Type B pancreatic cell (in vitro differentiated cells): ENCODE results near the gene USP44. TPM values are rescaled to one million over a fixed set of nuclear protein-coding genes. Genes with fewer than 3 reads are reported as not detected.

Source experiments
- DNase-seq: peaks from one replicate; pipeline ENCODE4 v3.0.0; 2021; ENCODE audit warnings: mixed read lengths; ENCODE audit not compliant: unreplicated experiment; ENCODE audit errors: extremely low spot score
- H3K27ac Mint-ChIP-seq: 2 replicates; pipeline ENCODE4 v1.8.0; 2021; ENCODE audit warnings: mild to moderate bottlenecking, mixed read lengths
- H3K27me3 Mint-ChIP-seq: 2 replicates; pipeline ENCODE4 v1.8.0; 2021; ENCODE audit warnings: mixed read lengths
- H3K36me3 Mint-ChIP-seq: 2 replicates; pipeline ENCODE4 v1.8.0; 2021; ENCODE audit warnings: mixed read lengths
- H3K4me1 Mint-ChIP-seq: one replicate; pipeline ENCODE4 v1.8.0; 2021; ENCODE audit warnings: mixed read lengths; ENCODE audit not compliant: unreplicated experiment
- H3K4me3 Mint-ChIP-seq: 2 replicates; pipeline ENCODE4 v1.8.0; 2021; ENCODE audit warnings: mild to moderate bottlenecking, mixed read lengths
- H3K9me3 Mint-ChIP-seq: 2 replicates; pipeline ENCODE4 v1.8.0; 2021; ENCODE audit warnings: mixed read lengths
- CTCF ChIP-seq: fragments of 200-600 bp; sonication (generic); conservative IDR thresholded peaks from 2 replicates; pipeline ENCODE4 v1.5.0; 2021; ENCODE audit warnings: antibody characterized with exemption, mild to moderate bottlenecking
- total RNA-seq: library from RNA; stranded (reverse); gene quantifications from 2 replicates; pipeline ENCODE4 v1.2.1, GENCODE V29; 2021; ENCODE audit warnings: low replicate concordance

Gene USP44
- total RNA-seq, 1 donor from 2014 or later: 0.80 TPM

GRCh38 chr12:95516757-95517156 lies 34.5 kb downstream of the USP44 start:
- Mint-ChIP-seq H3K4me3 (no peak overlapping the region), H3K27me3 (no peaks in the 10 kb centered on the region), H3K4me1 (peaks cover 9% of the 10 kb centered on the region), H3K27ac (peak overlapping the region; percentile 42), H3K9me3 (peaks cover 4% of the 10 kb centered on the region), H3K36me3 (peaks cover 27% of the 10 kb centered on the region)
- no peak for DNase-seq
- TF ChIP-seq CTCF: no peak

- H3K27me3 Mint-ChIP-seq: no peaks in the 10 kb centered on the region
- H3K36me3 Mint-ChIP-seq: peaks cover 34% of the 10 kb centered on the region
- H3K4me1 Mint-ChIP-seq: peaks cover 9% of the 10 kb centered on the region
- no peak overlapping the region for H3K27ac Mint-ChIP-seq
- DNase-seq: no peak
- no peaks in the 10 kb centered on the region for H3K9me3 Mint-ChIP-seq
- TF ChIP-seq CTCF: no peak
- no peak overlapping the region for H3K4me3 Mint-ChIP-seq
These were observed 36.1 kb downstream of the USP44 start for GRCh38 chr12:95515197-95515596.

GRCh38 chr12:95513599-95513998 lies 37.7 kb downstream of the USP44 start:
- Mint-ChIP-seq H3K27ac (no peak overlapping the region), H3K4me3 (no peak overlapping the region), H3K9me3 (no peaks in the 10 kb centered on the region), H3K27me3 (no peaks in the 10 kb centered on the region), H3K4me1 (peaks cover 9% of the 10 kb centered on the region), H3K36me3 (peaks cover 45% of the 10 kb centered on the region)
- no peak for TF ChIP-seq CTCF
- DNase-seq: no peak

GRCh38 chr12:95511977-95512376 lies 39.3 kb downstream of the USP44 start:
- no peaks in the 10 kb centered on the region for H3K9me3 Mint-ChIP-seq

DNA sequence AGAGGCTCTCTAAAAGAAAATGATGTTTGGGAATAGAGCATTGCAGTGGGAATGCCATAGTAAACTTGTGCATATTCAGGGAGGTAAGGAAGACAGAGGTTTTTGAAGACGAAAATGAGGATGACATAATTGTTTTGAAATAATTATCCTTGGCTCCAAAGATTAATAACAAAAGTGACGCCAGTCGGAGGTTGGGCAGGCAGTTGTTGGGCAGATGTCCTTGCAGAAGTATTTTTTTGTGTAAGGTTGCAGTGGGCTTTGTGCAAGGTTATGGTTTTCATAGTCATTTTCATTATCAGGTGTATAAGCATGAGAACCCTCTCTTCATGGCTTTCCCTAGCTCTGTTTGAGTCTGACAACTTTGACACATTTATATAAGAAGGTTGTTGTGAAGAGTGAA lies 42.0 kb downstream of the USP44 start:
- no peak for DNase-seq
- no peak overlapping the region for H3K27ac Mint-ChIP-seq
- no peaks in the 10 kb centered on the region for H3K9me3 Mint-ChIP-seq
- TF ChIP-seq CTCF: no peak
- no peaks in the 10 kb centered on the region for H3K4me1 Mint-ChIP-seq
- H3K36me3 Mint-ChIP-seq: peaks cover 56% of the 10 kb centered on the region
- no peak overlapping the region for H3K4me3 Mint-ChIP-seq
- no peaks in the 10 kb centered on the region for H3K27me3 Mint-ChIP-seq

More at GRCh38 chr12:95511977-95512376, 39.3 kb downstream of the USP44 start:
- no peak overlapping the region for H3K27ac Mint-ChIP-seq
- peaks cover 4% of the 10 kb centered on the region for H3K4me1 Mint-ChIP-seq
- no peak overlapping the region for H3K4me3 Mint-ChIP-seq
- TF ChIP-seq CTCF: no peak
- no peaks in the 10 kb centered on the region for H3K27me3 Mint-ChIP-seq
- H3K36me3 Mint-ChIP-seq: peaks cover 53% of the 10 kb centered on the region
- DNase-seq: no peak
